HepG2 (cell line): Measurements from ENCODE around the gene MTARC1. TPM values are rescaled to one million over a fixed set of nuclear protein-coding genes. Genes with fewer than 3 reads are reported as not detected.

ENCODE experiments used
- HOMEZ ChIP-seq: IDR thresholded peaks from 2 replicates; pipeline ENCODE4 v1.6.1; 2016; ENCODE audit warnings: low read depth
- KLF12 ChIP-seq: sonication (generic); formaldehyde crosslinking; IDR thresholded peaks from 2 replicates; pipeline ENCODE4 v1.4.0; 2020; ENCODE audit warnings: missing genetic modification reagents, borderline replicate concordance
- MNT ChIP-seq: fragments of 450-650 bp; IDR thresholded peaks from 2 replicates; pipeline ENCODE4 v1.6.1; 2016
- NFE2L2 ChIP-seq: fragments of 150-350 bp; IDR thresholded peaks from 2 replicates; pipeline ENCODE4 v1.6.1; 2014; ENCODE audit warnings: low read length
- NFKBIZ ChIP-seq: IDR thresholded peaks from 2 replicates; pipeline ENCODE4 v1.6.1; 2018; ENCODE audit warnings: missing genetic modification reagents, missing compliant biosample characterization
- NFYB ChIP-seq: sonication (generic); formaldehyde crosslinking; IDR thresholded peaks from 2 replicates; pipeline ENCODE4 v1.4.0; 2020; ENCODE audit warnings: missing genetic modification reagents
- RBFOX2 ChIP-seq: fragments of 200-400 bp; formaldehyde crosslinking; IDR thresholded peaks from 2 replicates; pipeline ENCODE4 v1.6.1; 2017; ENCODE audit warnings: low read depth, mild to moderate bottlenecking, low read length
- SMARCE1 ChIP-seq: fragments of 450-650 bp; IDR thresholded peaks from 2 replicates; pipeline ENCODE4 v1.6.1; 2017; ENCODE audit warnings: borderline replicate concordance
- ZBTB3 ChIP-seq: sonication (generic); formaldehyde crosslinking; IDR thresholded peaks from 2 replicates; pipeline ENCODE4 v1.4.0; 2020; ENCODE audit warnings: low read depth, mild to moderate bottlenecking, moderate library complexity, missing genetic modification reagents, borderline replicate concordance
- ZFX ChIP-seq: sonication (generic); formaldehyde crosslinking; IDR thresholded peaks from 2 replicates; pipeline ENCODE4 v1.4.0; 2020; ENCODE audit warnings: mild to moderate bottlenecking, low read depth, missing genetic modification reagents, moderate library complexity
- ZNF34 ChIP-seq: sonication (generic); formaldehyde crosslinking; IDR thresholded peaks from 2 replicates; pipeline ENCODE4 v1.4.0; 2020; ENCODE audit warnings: mild to moderate bottlenecking, missing genetic modification reagents, borderline replicate concordance
- ZNF788 ChIP-seq: sonication (generic); formaldehyde crosslinking; IDR thresholded peaks from 2 replicates; pipeline ENCODE4 v1.5.0; 2020; ENCODE audit warnings: mild to moderate bottlenecking, missing genetic modification reagents, borderline replicate concordance
- polyA plus RNA-seq, 8 experiments: library from polyadenylated mRNA; depleted of rRNA in 3 of 8; stranded (reverse) in 7 of 8; unstranded in 1 of 8; fragments of >200 nt; fragmentation: Illumina TruSeq in 4 of 8; extraction: Trizol in 4 of 8; gene quantifications; 2 replicates each; pipeline versions ENCODE4 v1.2.1 to v1.2.3, GENCODE V29; 2011 to 2016; ENCODE audit warnings: low read depth in 4 of 8, missing spikeins in 1 of 8, mixed read lengths in 1 of 8; ENCODE audit not compliant: insufficient read depth in 1 of 8
- total RNA-seq, 5 experiments: library from RNA; depleted of rRNA; stranded (reverse); fragments of >200 nt; fragmentation: Illumina TruSeq; extraction: Trizol; gene quantifications; 2 replicates each; pipeline ENCODE4 v1.2.3, GENCODE V29; 2016; ENCODE audit warnings: low read depth in 1 of 5

MTARC1 gene
- total and polyA plus RNA-seq, 2 of the 13 experiments (the other 11 are each of a cell fraction or from before 2014, with no cell fraction given): 19.4 to 106 TPM

- TF ChIP-seq NFYB (CRISPR knock-in tag) (no peak), SMARCE1 (no peak), NFE2L2 (no peak), KLF12 (CRISPR knock-in tag) (no peak), ZBTB3 (CRISPR knock-in tag) (no peak), MNT (no peak), HOMEZ (CRISPR knock-in tag) (no peak), ZFX (CRISPR knock-in tag) (no peak), ZNF788 (CRISPR knock-in tag) (no peak), ZNF34 (CRISPR knock-in tag) (no peak), NFKBIZ (CRISPR knock-in tag) (no peak), RBFOX2 (no peak)
Observed at GRCh38 chr1:220769205-220769604, 17.5 kb upstream of the MTARC1 start (continued).
